Activated CD8-positive, alpha-beta memory T cell treated with anti-CD3 and anti-CD28 coated beads, Interleukin-2, amount 50 U/mL, for 48 hours (primary cell): ENCODE measurements around the gene PON1.

Source experiments
- DNase-seq: peaks from one replicate; pipeline ENCODE4 v3.0.0-alpha.2; 2020

PON1 gene

GRCh38 chr7:95250571-95250970 is 73.8 kb downstream of the PON1 start:
- DNase-seq = no peak
